Measurements from ENCODE around the gene BTBD3.

The BTBD3 gene

DNA sequence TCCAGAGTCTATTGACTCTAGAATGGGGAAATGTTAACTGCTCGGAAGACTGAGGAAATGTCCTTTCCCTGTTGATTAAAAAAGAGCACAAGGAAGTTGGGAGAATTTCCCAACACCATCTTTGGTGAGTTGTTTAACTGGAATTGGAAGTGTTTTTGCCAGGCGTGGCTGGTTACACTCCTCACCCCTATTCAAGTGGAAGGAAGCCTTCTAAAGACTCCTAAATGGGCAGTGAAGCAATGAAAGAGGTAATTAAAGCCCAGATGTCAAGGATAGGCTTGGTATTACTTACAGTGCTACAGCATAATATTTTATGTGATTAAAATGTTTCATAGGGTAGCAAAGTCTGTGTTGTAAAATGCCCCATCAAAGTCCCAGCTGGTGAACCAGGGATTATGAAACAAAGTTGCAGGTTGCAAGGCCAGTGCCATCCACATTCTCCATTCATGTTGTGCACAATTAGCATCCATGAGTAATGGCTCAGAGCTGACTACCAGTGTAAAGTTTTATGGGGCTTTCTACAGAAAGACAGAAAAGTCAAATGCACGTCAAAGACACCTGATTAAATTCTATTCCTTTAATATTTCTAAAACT is 52.6 kb downstream of the BTBD3 start:
- no peak for DNase-seq (ENCODE audit: low read depth)

DNA sequence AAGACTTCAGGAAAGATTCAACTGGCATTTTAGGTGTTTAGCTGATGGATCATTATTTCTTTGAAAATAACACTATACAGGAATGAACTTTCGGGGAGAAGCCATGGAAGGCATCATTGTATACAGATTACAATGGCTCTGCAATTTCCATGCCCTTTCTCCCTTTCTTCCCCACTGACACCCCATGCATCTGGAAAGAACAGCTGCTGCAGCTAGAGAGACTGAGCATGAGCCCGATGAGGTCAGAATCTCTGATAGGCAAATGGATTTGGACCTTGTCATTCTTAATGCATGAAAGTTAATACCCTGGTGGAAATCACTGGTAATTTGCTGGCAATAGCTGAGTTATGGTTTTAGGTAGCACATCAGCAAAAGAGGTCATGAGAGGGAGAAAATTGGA is 54.8 kb downstream of the BTBD3 start:
- no peak for DNase-seq (ENCODE audit: low read depth)

Measured in GM04503 (cell line).